ENCODE measurements around the gene ANGPTL2. TPM values are rescaled to one million over a fixed set of nuclear protein-coding genes. Genes with fewer than 3 reads are reported as not detected.

ANGPTL2 gene
- total RNA-seq, 1 experiment from 2014 or later, result 0.20 TPM

- Histone ChIP-seq H4K20me1 (ENCODE audit: insufficient read depth) (no peaks in the 10 kb centered on the region), H3K27me3 (ENCODE audit: insufficient read depth, low read length) (no peaks in the 10 kb centered on the region), H3K4me1 (ENCODE audit: control insufficient read depth in 1 of 2, insufficient read depth in 2 of 2, low read length in 2 of 2) (peaks cover 2 to 13% of the 10 kb centered on the region in 2 experiments; a peak in 3 of 4 replicates), H3K9me3 (ENCODE audit: control insufficient read depth in 1 of 2, insufficient read depth in 1 of 2, low read depth in 1 of 2, low read length in 2 of 2) (no peaks in the 10 kb centered on the region), H2AFZ (ENCODE audit: low read depth, low read length, poor library complexity, severe bottlenecking) (no peak overlapping the region), H3K9ac (ENCODE audit: low read length) (no peak overlapping the region), H3K79me2 (ENCODE audit: insufficient read depth, low read length) (no peaks in the 10 kb centered on the region), H3K4me2 (ENCODE audit: low read length) (no peak overlapping the region), H3K36me3 (ENCODE audit: control insufficient read depth in 1 of 2, insufficient read depth in 2 of 2, low read length in 2 of 2) (no peaks in the 10 kb centered on the region), H3K27ac (ENCODE audit: low read depth, low read length) (no peak overlapping the region), H3K9me2 (ENCODE audit: insufficient read depth) (no peaks in the 10 kb centered on the region), H3K4me3 (replicated peaks in 1 of 2; ENCODE audit: low read depth in 1 of 2, low read length in 2 of 2) (no peak overlapping the region)
- BruUV-seq (replicated peaks), result no TSS peak
- intact Hi-C loops (cut with micrococcal nuclease), result no loop called here
- DNase-seq (ENCODE audit: low read depth, low spot score) (no peak), ATAC-seq (no peak)
- RAD21 ChIA-PET (ENCODE audit: low non-redundant PET in 1 of 2, low total read pairs in 2 of 2, uncharacterized antibody in 2 of 2, unreplicated experiment in 2 of 2), result no interaction called here
- TF ChIP-seq YY1 (IDR thresholded peaks at IDR 0.05; ENCODE audit: extremely low read depth, insufficient replicate concordance, low read depth, low read length) (no peak), SIN3A (IDR thresholded peaks at IDR 0.05; ENCODE audit: low read depth) (no peak), RAD21 (IDR thresholded peaks at IDR 0.05; ENCODE audit: low read depth) (no peak), EZH2 (IDR thresholded peaks at IDR 0.05) (no peak)
- TF ChIP-seq, protein P1, sequence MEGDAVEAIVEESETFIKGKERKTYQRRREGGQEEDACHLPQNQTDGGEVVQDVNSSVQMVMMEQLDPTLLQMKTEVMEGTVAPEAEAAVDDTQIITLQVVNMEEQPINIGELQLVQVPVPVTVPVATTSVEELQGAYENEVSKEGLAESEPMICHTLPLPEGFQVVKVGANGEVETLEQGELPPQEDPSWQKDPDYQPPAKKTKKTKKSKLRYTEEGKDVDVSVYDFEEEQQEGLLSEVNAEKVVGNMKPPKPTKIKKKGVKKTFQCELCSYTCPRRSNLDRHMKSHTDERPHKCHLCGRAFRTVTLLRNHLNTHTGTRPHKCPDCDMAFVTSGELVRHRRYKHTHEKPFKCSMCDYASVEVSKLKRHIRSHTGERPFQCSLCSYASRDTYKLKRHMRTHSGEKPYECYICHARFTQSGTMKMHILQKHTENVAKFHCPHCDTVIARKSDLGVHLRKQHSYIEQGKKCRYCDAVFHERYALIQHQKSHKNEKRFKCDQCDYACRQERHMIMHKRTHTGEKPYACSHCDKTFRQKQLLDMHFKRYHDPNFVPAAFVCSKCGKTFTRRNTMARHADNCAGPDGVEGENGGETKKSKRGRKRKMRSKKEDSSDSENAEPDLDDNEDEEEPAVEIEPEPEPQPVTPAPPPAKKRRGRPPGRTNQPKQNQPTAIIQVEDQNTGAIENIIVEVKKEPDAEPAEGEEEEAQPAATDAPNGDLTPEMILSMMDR (IDR thresholded peaks at IDR 0.05 in 2 of 3, conservative IDR thresholded peaks at IDR 0.05 in 1 of 3; ENCODE audit: borderline replicate concordance in 1 of 3, insufficient read depth in 1 of 3, low read depth in 2 of 3, low read length in 2 of 3), result no peak
- CTCF ChIA-PET, result no interaction called here
- POLR2A ChIA-PET, result no interaction called here
These were observed 72.3 kb downstream of the ANGPTL2 start for GRCh38 chr9:127050152-127050551.

GRCh38 chr9:127049581-127049980 lies 72.9 kb downstream of the ANGPTL2 start:
- no peaks in the 10 kb centered on the region for H3K79me2 ChIP-seq (ENCODE audit: insufficient read depth, low read length)
- ChIA-PET RAD21 (ENCODE audit: low non-redundant PET in 1 of 2, low total read pairs in 2 of 2, uncharacterized antibody in 2 of 2, unreplicated experiment in 2 of 2) (no interaction called here), CTCF (no interaction called here), POLR2A (no interaction called here)
- ATAC-seq (no peak), DNase-seq (ENCODE audit: low read depth, low spot score) (no peak)
- no peak overlapping the region for H3K4me3 ChIP-seq (replicated peaks in 1 of 2; ENCODE audit: low read depth in 1 of 2, low read length in 2 of 2)
- H3K4me2 ChIP-seq (ENCODE audit: low read length), result peak overlapping the region; percentile 29; the same call in 1 of the 2 replicates
- no peaks in the 10 kb centered on the region for H3K36me3 ChIP-seq (ENCODE audit: control insufficient read depth in 1 of 2, insufficient read depth in 2 of 2, low read length in 2 of 2)
- intact Hi-C loops (cut with micrococcal nuclease), result no loop called here
- H3K9me3 ChIP-seq (ENCODE audit: control insufficient read depth in 1 of 2, insufficient read depth in 1 of 2, low read depth in 1 of 2, low read length in 2 of 2), result no peaks in the 10 kb centered on the region
- BruUV-seq (replicated peaks), result no TSS peak
- H3K9ac ChIP-seq (ENCODE audit: low read length), result no peak overlapping the region
- no peaks in the 10 kb centered on the region for H3K9me2 ChIP-seq (ENCODE audit: insufficient read depth)
- H3K4me1 ChIP-seq (ENCODE audit: control insufficient read depth in 1 of 2, insufficient read depth in 2 of 2, low read length in 2 of 2), result peaks cover 2 to 13% of the 10 kb centered on the region in 2 experiments; a peak in 3 of 4 replicates
- H2AFZ ChIP-seq (ENCODE audit: low read depth, low read length, poor library complexity, severe bottlenecking), result no peak overlapping the region
- H3K27me3 ChIP-seq (ENCODE audit: insufficient read depth, low read length), result no peaks in the 10 kb centered on the region
- no peaks in the 10 kb centered on the region for H4K20me1 ChIP-seq (ENCODE audit: insufficient read depth)
- H3K27ac ChIP-seq (ENCODE audit: low read depth, low read length), result no peak overlapping the region
- TF ChIP-seq, protein P2, sequence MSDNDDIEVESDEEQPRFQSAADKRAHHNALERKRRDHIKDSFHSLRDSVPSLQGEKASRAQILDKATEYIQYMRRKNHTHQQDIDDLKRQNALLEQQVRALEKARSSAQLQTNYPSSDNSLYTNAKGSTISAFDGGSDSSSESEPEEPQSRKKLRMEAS (IDR thresholded peaks at IDR 0.05), result no peak
- no peak for TF ChIP-seq EZH2phosphoT487 (IDR thresholded peaks at IDR 0.05; ENCODE audit: borderline replicate concordance)
- no peak for TF ChIP-seq JUND (IDR thresholded peaks at IDR 0.05)
- TF ChIP-seq, protein P3, sequence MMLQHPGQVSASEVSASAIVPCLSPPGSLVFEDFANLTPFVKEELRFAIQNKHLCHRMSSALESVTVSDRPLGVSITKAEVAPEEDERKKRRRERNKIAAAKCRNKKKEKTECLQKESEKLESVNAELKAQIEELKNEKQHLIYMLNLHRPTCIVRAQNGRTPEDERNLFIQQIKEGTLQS (IDR thresholded peaks at IDR 0.05), result no peak
- TF ChIP-seq CEBPB (IDR thresholded peaks at IDR 0.05; ENCODE audit: low read depth), result no peak
- no peak for TF ChIP-seq YY1 (IDR thresholded peaks at IDR 0.05; ENCODE audit: extremely low read depth, insufficient replicate concordance, low read depth, low read length)
- TF ChIP-seq TCF7L2 (IDR thresholded peaks at IDR 0.05; ENCODE audit: borderline replicate concordance, extremely low read depth, insufficient read depth, insufficient read length), result no peak
- TF ChIP-seq SRF (IDR thresholded peaks at IDR 0.05; ENCODE audit: low read depth), result no peak
- TF ChIP-seq ZFX (IDR thresholded peaks at IDR 0.05), result no peak
- no peak for TF ChIP-seq POLR2AphosphoS5 (IDR thresholded peaks at IDR 0.05; ENCODE audit: low read depth, low read length)
- TF ChIP-seq CBX3 (IDR thresholded peaks at IDR 0.05; ENCODE audit: low read depth), result no peak
- TF ChIP-seq SP1 (IDR thresholded peaks at IDR 0.05; ENCODE audit: low read depth), result no peak
- TF ChIP-seq REST (IDR thresholded peaks at IDR 0.05; ENCODE audit: low read depth), result no peak

Data from HCT116 (cell line).